GM19467 (cell line): ENCODE results near the gene FZD2.
"Not testable (repeated sequence)": the region's sequence is repeated elsewhere in the genome, so short reads cannot be mapped to it uniquely, and the experiment has no call there.

Experiments
- ATAC-seq: cut with Tn5 transposase; IDR thresholded peaks from one replicate; pipeline ENCODE4 v1.9.1; 2021; ENCODE audit warnings: mild to moderate bottlenecking, moderate library complexity; ENCODE audit not compliant: unreplicated experiment

FZD2 gene

DNA sequence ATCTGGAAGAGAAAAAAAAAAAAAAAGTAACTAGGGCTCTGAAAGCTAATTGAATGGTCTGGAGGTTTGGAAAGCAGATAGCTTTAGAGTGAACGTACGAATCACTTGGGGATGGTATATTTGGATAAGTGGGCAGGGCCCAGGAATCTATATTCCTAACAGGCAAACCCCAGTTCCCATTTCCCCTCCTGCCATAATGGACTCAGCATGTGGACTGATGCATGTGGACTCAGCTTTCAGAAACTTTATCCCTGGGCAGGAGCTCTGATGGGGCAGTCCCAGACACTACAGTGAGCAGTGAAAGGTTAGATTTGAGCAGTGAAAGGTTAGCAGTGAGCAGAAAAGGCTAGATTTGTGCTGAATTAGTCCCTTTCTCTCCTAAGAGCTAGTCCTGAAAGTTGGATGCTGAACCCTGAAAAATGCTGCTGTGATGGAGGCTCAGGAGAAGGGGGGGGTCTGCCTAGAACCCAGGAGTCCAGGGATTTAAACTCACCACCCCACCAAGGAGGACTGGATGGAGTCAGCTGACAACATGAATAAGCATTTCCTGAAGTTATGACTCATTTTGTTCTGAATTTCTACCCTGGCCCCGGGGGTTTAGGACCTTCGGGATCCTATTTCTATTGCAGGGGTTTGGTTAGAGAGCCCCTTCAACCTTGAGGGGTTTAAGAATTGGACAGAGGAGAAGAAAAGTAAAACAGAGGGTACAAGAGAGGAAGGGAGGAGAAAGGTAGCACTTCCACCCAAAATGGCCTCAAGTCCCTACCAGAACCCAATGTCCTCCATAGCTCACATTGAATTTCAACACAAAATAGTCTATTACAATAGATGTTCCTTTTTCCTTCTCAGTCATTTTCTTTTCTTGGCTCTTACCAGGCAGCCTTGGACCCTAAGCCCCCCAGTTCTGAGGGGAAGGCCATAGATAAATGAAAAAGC is 10.3 kb upstream of the FZD2 start:
- ATAC-seq, result no peak

DNA sequence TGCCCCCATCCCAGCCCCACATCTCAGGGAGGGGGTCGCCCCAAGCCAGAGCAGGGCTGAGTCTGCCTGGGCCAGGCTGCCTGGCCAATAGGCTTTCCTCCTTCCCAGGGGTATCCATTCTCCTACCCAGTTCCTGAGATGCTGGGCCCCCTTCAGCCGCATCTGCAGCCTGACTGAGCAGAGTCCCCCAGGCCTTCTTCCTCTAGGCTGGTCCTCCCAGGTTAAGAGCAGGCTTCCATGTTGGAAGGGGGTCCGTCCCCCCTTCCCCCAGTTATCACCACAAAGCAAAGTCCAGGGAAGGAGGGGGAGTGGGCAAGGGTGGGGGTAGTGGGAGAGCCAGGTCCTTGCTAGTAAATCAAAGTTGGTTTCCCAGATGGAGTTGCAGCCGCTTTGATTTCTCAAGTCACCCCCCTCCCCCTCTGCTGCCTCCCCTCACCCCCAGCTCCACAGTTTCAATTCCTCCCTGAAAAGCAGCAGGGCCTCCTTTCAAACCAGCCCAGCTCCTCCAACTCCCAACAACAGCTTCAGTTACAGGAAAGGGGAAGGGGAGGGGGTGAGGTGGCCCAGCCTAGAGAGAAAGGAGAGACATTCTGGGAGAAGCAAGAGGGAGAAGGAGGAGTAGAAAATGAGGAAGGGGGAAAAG is 9.5 kb upstream of the FZD2 start:
- no peak for ATAC-seq

GRCh38 chr17:44548376-44549230 is 8.7 kb upstream of the FZD2 start:
- no peak for ATAC-seq

DNA sequence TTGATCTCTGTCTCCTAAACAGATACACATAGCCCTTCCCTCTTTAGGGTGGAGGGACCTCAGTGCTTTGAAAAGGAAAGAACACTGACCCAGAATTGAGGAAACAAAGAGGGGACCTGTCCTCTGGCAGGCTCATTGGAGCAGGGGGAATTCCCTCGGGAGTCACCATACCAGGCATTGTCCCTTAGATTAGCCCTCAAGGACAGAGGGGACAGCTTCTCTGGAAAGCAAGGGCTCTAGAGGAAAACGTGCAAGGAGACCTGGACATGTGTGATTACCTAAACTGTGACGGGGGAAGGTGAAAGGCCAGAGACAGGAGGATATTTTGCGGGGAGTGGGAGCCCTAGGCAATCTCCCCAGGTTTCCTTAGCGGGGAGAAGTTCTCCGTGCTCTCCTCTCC is 7.6 kb upstream of the FZD2 start:
- no peak for ATAC-seq

GRCh38 chr17:44552361-44552760 is 4.9 kb upstream of the FZD2 start:
- ATAC-seq, result no peak

DNA sequence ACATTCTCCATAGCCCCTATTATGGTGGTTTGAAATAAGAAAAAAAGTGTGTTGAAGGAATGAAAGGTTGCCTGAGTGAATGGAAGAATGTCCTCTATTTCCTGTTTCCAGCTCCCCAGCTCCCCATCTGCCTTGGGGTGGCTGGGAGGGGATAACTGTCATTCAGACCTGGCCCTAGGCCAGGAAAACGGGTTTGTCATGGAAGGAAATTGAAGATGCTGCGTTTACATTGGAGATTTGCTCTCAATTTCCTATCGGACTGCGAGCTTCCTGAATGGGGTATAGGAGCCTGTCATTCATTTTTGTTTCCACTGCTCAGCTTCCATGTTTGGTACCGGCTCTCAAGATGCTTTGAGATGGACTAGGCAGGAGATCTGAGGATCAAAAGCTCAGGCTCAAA is 2.2 kb upstream of the FZD2 start:
- ATAC-seq, result no peak

DNA sequence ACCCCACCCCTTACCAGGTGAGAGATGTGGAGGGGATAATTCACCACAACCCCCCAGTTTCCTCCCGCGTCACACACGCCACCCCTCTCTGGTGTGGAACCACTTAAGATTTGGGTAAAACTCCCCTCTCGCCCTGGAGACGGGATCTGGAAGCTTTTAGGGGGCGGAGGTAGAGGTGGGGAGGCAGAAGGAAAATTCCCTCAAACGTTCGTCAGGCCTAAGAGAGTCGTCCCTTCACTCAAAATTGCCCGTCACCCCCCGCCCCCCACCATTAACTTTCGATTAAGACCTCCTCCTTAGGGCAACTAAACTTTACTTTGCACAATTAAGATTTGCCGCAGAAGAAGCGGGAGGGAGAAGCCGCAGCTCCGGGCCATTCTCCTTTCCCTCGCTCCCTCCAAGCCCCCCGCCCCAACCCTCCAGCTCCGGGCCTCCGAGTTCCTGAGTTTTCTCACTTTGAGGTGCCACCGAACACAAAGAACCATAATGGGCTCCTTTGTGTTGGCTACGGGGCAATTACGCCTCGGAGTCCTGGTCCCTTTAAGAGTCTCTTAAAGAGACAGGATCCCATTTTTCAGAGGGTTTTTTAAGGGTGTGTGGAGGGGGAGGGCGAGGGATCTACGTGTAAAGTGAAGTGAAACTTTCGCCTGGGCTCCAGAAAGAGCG is 985 bp upstream of the FZD2 start:
- no peak for ATAC-seq

DNA sequence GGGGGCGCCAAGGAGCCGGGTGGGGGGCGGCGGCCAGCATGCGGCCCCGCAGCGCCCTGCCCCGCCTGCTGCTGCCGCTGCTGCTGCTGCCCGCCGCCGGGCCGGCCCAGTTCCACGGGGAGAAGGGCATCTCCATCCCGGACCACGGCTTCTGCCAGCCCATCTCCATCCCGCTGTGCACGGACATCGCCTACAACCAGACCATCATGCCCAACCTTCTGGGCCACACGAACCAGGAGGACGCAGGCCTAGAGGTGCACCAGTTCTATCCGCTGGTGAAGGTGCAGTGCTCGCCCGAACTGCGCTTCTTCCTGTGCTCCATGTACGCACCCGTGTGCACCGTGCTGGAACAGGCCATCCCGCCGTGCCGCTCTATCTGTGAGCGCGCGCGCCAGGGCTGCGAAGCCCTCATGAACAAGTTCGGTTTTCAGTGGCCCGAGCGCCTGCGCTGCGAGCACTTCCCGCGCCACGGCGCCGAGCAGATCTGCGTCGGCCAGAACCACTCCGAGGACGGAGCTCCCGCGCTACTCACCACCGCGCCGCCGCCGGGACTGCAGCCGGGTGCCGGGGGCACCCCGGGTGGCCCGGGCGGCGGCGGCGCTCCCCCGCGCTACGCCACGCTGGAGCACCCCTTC is 484 bp downstream of the FZD2 start:
- ATAC-seq, result no peak

- ATAC-seq, result no peak
Observed at GRCh38 chr17:44558334-44558709, 1.0 kb downstream of the FZD2 start.

GRCh38 chr17:44558710-44559633 is 1.7 kb downstream of the FZD2 start:
- no peak for ATAC-seq

GRCh38 chr17:44559634-44560554 is 2.6 kb downstream of the FZD2 start:
- ATAC-seq, result no peak

DNA sequence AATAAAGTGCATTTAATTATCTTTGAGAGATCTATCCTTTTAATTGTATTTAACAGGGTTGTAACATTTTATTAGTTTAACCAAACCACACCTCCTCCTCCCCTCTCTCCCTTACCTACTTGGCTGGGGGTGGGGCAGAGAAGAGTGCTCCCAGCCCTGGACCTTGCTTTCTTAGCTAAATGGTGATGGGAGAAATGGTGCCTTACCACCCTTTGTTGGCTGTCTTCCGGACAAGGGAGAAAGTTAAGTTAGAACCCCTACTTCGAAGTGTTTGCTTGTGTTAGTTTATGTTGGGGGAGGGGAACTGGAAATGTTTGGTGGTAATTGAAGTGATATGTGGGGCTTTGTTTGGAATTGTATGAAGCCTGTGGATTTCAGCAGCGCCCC is 3.9 kb downstream of the FZD2 start:
- no peak for ATAC-seq

DNA sequence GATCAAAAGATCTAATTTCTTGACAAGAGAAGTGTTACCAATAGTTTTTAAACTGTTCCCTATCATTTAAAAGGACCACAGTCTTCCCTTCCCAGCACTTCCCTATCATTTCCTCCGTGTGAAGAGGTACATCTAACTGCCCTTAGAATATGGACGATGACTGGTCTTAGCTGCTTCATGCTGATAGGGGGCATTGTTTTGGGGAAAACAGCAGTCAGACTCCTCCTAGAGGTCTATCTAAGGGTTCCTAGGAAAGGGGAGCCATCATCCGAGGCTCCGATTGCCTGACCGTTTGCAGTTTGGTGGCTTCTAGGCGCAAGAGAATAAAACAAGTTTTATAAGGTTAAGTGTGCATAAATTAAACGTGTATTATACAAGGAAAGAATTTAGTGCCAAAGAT is 7.1 kb downstream of the FZD2 start:
- no peak for ATAC-seq

DNA sequence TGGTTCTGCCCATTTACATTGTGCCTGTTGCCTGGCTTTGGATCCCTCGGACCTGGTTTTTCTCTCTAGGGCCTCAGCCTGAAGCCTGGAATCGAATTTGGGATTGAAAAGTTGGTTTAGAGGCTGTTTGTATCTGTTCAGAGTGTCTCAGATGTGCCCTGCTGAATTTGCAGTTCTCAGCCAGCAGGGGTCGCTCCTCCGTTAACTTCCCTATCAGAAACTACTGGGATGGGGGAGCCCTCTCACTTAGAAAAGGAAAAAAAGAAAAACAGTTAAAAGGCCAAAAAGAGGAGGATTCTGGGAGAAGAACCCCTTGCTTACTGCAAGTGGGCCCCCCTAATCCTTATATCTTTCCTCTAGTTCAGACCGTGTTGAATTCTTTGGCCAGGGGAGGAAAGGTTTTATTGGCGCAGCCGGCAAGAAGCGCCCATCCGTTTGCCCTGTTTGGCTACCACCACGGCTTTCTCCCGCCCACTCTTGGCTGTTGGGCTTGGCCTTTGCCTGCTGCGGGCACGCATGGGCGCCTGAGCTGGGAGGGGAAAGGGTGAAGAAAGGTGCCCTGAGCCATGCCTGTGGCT is 8.7 kb downstream of the FZD2 start:
- no peak for ATAC-seq

- ATAC-seq, result not testable (repeated sequence)
Observed at GRCh38 chr17:44568311-44568944, 11.1 kb downstream of the FZD2 start.

- ATAC-seq, result no peak
Observed at GRCh38 chr17:44568945-44569858, 11.9 kb downstream of the FZD2 start.
